ENCODE measurements around the gene LPAR2. TPM values are rescaled to one million over a fixed set of nuclear protein-coding genes. Genes with fewer than 3 reads are reported as not detected.

LPAR2 gene
- total RNA-seq, 1 donor from 2014 or later, result 1.7 TPM

DNA sequence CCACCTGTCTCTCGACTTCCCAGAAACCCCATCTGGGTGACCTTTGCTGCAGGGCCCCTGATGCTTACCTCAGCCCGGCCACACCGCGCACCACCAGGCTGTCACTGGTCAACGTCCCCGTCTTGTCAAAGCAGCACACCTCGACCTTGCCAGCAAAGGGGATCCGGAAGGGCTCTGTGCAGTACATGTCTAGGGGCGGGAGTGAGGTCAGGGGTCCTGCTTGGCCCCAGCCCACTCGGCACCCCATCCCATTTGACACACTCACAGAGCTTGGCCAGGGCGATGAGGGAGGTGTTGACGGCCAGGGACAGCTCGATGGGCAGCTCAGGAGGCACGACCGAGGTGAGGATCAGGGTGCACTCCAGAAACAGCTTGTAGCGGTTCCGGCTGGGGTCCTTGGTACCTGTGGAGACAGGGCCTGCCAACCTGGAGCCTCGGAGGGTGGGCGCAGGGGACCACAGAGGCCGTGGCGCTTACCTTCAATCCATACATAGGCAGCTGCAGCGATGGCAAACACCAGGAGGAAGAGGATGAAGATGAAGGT is 27.1 kb upstream of the LPAR2 start:
- ATAC-seq (ENCODE audit: poor library complexity) (no peak), DNase-seq (peak; percentile 29)
- intact Hi-C loops (cut with DNase I), result no loop called here

DNA sequence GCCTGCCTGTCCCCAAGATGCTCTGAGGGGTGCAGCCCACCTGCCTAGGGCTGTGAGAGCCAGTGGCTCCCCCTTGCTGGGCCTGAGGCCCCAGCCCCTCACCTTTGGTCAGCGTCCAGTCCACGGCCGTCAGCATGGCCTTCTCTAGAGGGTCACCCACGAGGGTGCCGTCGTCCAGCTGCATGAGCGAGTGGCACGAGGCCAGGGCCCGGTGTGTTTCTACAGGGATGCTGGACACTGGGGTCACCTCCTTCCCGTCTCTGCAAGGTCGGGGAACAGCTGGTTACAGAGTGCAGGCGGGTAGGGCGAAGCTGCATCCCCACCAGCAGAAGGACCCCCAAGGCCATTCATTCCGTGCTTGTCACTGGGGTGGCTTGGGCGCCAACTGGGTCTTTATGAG is 26.4 kb upstream of the LPAR2 start:
- no peak for DNase-seq
- intact Hi-C loops (cut with DNase I), result no loop called here
- ATAC-seq (ENCODE audit: poor library complexity), result no peak

DNA sequence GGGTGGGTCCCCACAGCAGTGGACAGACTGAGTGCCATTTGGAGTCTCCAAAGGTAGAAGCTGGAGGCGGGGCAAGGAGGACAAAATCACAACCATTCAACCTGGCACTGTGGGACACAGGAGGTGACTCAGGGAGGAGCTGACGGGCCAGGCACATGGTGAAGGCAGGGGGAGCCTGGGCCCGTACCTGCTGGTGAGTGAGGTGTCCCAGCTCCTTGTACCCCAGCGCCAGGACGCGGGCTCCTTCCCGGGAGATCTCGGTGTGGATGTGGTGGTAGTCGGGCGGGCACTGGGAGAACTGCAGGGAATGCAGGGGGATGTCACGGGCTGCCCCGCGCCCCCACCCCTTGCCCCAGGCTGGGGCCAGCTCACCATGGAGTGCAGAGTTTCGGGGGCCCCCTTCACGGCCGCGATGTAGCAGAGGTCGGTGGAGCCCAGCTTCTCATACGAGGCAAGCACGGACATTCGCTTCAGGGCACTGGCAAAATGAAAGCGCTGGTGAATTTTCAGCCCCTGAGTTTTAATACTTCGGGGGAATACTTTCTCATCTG is 25.7 kb upstream of the LPAR2 start:
- DNase-seq (no peak), ATAC-seq (ENCODE audit: poor library complexity) (no peak)
- intact Hi-C loops (cut with DNase I), result no loop called here

DNA sequence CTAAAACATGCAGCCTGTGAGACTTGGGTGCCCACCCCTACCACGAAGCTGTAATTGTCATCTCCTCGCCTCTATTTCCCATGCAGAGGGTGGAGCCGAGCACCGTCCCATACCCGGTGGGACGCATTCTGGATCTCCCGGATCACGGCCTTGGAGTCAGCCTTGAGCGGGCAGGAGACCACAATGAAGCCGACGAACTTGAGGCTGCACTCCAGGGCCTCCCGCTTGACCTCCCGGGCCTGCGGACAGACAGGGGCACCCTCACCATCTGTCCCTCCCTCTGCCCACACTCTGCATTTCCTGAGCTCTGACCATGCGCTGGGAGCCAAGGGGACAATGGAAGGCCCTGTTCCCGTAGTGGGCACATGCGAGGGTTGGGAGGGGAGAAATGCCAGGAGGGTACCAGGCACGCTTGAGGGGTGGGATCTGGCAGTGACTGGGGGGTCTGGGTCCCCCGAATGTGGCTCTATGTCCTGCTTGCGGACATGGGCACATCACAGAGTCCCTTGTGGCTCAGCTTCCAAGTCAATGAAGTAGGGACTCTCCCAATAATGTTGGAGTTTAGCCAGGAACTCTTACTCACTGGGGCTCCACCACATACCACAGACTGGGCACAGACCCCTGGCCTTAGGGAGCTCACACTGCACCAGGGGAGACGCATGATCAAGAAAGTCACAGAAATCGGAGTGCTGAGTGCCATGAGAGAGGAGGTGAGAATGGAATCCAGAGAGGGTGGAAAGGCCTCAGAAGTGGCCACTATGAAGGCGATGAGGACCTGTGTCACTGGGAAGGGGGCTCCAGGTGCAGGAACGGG is 24.7 kb upstream of the LPAR2 start:
- DNase-seq, result no peak

DNA sequence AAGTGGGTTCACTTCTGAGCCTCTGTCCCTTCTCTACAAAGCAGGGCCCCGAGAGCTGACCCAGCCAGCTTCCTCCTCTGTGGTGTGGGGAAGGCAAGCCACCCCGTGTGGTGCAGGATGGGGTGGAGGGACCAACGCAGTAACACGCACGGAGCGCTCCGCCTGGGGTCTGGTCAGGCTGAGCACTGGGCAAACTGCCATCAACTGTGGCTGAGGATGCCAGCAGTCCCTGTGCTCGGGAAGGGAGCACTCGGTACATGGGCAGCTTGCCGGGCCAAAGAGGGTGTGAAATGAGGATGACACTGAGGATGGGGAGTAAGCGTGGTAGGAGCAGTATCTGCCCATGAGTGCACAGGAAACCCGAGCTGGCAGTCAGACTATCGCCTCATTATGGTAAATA is 23.1 kb upstream of the LPAR2 start:
- intact Hi-C loops (cut with DNase I), result no loop called here
- peak; percentile 68 for DNase-seq
- ATAC-seq (ENCODE audit: poor library complexity), result peak; percentile 74

More for the DNA sequence above, 24.7 kb upstream of the LPAR2 start:
- ATAC-seq (ENCODE audit: poor library complexity), result no peak
- intact Hi-C loops (cut with DNase I), result no loop called here

DNA sequence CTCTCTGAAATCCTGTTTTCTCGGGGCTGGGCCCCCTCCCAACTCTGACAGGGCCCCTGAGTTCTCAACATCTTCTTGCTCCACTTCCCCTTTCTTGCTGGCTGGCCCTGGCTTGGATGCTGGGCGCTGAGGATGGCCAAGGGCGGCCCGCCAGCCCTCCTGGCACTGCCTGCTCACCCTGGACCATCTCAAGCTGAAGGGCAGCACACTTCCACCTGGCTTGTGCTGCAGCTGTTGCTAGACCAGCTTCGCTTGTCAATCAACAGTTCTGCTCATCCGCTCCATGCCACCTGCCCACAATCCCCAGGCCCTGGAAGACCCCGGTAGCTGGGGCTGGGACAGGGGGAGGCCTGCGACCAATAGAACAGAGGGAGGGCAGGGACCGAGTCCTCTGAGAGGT is 22.3 kb upstream of the LPAR2 start:
- no peak for DNase-seq
- no peak for ATAC-seq (ENCODE audit: poor library complexity)
- intact Hi-C loops (cut with DNase I), result no loop called here

DNA sequence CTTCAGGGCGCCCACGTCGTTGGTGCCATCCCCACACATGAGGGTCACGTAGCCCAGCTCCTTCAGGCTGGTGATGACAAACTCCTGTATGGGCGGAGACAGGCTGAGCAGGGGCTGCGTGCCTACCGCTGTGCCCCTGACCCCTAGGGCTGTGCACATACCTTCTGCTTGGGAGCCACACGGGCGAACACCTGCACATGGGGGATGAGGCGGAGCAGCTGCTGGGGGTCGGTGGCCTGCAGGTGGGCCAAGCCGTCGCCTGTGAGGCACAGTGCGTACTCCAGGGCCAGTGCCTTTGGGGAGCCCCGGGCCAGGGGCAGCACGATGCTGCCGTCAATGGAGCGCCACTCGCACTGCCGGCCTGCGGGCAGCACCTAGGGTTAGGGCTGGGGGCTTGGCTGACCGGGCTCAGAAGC is 21.6 kb upstream of the LPAR2 start:
- intact Hi-C loops (cut with DNase I), result no loop called here
- ATAC-seq (ENCODE audit: poor library complexity) (no peak), DNase-seq (no peak)

DNA sequence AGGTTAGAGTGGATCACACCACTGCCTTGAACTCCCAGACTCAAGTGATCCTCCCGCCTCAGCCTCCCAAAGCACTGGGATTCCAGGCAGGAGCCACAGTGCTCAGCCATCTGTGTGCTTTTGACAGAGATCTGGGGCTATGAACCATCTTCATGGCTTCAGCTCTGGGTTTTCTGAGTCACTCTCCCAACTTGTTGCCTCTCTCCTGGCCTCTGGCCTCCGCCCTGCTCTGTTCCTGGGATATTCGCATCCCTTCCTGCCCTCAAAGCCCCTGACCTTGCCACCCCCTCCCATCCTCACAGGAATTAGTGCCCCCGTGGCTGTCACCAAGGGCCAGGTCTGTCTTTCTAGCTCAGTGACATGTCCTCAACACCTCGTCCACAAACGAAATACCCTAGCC is 21.1 kb upstream of the LPAR2 start:
- DNase-seq (no peak), ATAC-seq (ENCODE audit: poor library complexity) (no peak)
- intact Hi-C loops (cut with DNase I), result no loop called here

DNA sequence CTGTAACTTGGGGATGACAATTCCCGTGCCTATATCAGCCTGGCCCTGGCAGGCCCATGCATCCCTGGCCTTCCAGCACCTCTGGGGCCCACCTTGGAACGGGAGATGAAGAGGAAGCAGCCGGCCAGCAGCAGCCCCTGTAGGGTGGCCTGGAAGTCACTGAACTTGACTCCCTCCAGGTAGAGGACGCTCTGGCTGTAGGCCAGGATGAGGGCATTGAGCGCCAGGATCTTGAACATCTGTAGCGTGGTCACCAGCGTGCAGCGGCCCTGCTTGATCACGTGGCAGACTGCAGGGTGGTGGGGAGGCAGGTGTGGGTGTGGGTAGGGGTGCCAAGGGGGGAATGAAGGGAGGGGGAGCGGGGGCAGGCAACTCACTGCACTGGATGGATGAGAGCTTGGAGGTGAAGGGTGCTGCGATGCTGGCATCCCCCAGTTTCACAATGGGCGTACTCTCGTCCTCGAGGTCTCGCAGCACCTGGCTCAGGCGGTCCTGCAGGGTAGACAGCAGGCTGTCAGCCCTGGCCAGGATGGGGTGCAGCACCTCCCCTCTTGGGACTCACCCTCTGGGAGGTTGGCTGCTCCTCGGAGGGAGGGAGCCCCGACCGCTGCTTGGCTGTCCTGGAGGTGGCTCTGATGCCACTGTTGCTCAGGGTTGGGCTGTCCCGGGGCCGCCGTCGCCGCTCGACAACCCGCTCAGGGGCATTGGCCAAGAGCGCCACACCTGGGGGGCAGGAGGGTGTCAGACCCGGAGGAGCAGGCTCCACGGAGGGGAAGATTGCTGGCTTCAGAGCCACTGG is 19.2 kb upstream of the LPAR2 start:
- ATAC-seq (ENCODE audit: poor library complexity) (no peak), DNase-seq (no peak)
- intact Hi-C loops (cut with DNase I), result no loop called here

DNA sequence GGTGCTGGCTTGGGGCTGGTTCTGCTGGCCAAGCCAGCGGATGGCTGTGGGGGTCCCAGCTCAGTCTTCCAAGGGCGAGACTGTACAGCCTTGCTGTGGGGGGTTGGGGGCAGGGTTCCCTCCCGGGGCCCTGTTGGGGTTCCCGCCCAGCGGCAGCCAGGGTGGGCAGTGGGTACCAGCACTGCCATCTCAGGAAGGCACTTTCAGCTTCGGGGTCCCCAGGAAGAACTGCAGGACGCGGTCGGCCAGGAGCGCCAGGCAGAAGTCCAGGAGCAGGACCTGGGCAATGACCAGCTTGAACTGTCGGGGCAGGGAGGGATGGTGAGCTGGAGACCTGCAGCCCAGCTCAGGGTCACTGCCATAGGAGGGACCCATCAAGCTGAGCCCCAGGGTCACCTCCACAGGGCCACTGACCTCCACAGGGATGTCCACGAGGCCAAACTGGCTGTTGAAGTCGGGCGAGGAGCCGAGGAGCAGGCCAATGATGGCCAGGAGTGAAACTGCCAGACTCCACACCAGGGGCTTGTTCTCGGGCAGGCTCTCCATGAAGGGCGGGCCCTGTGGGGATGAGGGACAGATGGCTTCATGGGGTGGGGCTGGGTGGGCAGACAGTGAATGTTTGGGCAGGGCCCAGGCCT is 17.3 kb upstream of the LPAR2 start:
- intact Hi-C loops (cut with DNase I), result no loop called here
- DNase-seq (no peak), ATAC-seq (ENCODE audit: poor library complexity) (no peak)

DNA sequence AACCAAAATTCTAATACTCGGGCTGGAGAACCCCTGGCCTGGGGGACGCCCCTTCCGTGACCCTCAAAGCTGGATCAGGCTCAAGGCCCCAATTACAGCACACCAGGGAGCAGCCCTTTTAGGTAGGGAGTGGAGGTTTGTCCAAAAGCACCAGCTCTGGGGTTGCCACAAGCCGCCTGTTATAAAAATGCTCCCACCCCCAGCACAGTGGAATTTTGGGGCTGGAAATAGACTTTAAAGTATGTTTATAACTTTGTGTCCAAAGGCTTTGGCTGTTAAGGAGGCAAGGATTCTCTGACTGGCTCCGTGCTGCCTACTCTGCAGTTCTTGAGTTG is 16.0 kb upstream of the LPAR2 start:
- ATAC-seq (ENCODE audit: poor library complexity), result no peak
- DNase-seq, result no peak
- intact Hi-C loops (cut with DNase I), result no loop called here

DNA sequence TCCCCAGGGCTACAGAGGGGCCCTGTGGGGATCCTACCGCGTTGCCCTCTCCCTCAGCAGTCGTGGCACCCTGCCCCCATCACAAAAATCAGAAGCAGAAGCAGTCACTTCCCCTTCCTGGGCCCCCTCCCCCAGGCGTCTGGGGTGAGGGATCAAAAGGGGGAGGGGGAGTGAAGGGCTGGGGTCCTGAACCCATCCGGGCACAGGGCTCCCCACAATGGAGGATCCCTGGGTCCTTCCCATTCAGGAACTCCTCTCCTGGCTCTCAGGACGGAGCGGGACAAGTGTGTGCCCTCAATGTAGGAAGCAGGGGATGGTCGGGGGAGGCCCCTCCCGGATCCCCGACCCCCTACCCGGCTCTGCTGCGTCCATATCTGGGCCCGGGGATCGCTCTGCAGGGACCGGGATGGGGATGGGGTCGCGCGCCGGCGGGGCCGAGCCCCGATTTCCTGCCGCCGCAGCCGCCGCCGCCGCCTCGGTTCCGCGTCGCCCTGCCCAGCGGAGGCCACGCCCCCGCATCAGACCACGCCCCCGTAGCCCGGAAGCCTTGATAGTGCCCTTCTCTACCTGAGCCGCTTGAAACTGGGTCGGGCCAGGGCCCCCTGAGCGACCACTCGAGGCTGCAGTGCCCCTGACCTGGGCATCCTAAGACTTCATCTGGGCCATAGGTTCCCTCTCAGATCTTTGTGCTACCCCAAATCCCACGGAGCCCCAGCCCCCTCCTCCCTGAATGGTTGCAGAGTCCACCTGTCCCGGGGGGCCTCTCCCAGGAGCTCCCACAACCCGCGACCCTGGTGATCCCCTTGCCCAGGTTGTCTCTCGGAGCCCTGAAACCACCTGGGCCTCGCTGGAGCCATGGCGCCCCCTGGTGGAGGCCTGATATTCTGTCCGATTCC is 15.4 kb upstream of the LPAR2 start, which contains the start of gene GMIP:
GMIP (minus strand) TSS at position 500 of the 896 bp plus-strand sequence; CDS start at position 372, 128 bp downstream.
- intact Hi-C loops (cut with DNase I), result loop anchor here (2.0 kb wide), 1 partner anchor 111 kb away; no protein-coding TSS in a partner anchor
- ATAC-seq (ENCODE audit: poor library complexity) (peak; percentile 90), DNase-seq (peak; percentile 90)

DNA sequence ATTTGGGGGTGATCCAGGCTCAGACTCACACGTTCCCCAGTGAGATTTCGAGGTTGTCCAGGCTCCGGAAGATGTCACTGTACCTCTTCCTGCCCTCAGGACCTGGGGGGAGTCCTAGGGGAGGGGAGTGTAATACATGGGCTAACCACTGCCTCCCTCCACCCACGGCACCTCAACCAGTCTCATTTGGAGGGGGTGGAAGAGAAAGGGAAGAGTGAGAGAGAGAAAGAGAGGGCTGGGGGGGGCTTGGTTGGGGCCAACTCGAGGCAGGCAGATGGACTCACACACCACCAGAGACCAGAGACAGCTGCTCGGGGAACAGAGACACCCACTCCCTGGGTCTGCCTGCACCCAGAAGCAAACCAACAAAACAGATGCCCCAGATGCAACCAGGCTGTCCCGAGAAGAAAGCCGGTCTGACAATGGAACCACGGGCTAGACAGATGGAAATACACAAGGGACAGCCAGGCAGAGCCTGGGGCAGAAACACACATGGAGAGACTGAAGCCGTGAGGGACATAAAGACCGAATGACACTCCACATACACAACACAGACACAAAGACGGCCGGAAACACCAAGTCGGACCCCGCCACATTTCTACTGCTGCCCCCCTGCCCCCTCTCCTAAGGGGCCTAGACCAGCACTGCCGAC is 14.6 kb upstream of the LPAR2 start:
- DNase-seq, result no peak
- peak; percentile 14 for ATAC-seq (ENCODE audit: poor library complexity)
- intact Hi-C loops (cut with DNase I), result loop anchor here (2.0 kb wide), 1 partner anchor 110 kb away; no protein-coding TSS in a partner anchor

DNA sequence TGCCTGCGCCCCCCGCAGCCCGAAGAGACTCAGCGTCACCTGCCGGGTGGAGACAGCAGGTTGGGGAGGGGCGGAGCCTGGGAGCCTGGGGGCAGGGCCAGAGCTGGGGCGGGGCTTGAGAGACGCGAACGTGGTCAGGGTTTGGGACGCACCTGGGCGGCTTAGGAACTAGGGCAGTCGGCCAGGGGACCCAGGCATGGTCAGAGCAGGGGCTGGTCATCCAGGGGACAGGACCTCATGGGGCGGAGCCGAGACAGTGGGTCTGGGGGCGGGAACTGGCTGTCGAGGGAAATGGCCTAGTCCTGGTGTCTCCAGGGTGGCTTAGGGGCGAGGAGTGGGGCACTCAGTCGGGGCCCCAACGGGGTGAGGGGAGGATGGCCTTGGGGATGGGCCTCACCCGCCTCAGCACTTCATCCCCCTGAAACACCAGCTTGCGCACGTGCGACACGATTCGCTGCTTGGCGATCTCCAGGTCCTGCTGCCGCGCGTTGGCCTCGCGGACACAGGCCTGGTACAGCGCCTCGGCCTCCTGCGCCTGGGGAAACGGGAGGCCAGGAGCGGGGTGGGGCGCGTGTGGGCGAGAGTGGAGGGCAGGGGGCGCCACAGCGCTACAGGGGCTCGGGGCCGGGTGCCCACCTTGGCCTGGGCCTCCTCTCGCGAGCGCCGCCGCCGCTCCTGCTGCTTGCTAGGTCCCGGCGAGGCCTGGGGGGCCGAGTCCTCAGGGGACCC is 9.7 kb upstream of the LPAR2 start:
- DNase-seq, result no peak
- ATAC-seq (ENCODE audit: poor library complexity), result peak; percentile 8
- intact Hi-C loops (cut with DNase I), result no loop called here

DNA sequence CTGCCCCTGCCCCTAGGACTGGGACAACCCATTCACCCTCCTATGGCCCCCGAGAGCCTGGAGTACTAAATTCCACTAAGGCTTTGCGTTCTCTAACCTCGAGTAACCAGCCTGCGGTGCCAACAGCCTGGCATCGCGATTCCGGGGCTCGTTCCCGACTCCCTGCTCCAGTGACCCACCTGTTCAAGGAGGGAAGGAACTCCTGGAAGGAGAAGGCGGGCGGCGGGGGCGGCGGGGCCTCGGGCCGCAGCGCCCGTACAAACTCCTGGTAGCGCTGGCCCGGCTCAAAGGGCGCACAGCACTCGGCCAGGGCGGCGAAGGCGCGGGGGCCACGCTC is 9.1 kb upstream of the LPAR2 start:
- intact Hi-C loops (cut with DNase I), result no loop called here
- ATAC-seq (ENCODE audit: poor library complexity), result no peak
- DNase-seq, result no peak

DNA sequence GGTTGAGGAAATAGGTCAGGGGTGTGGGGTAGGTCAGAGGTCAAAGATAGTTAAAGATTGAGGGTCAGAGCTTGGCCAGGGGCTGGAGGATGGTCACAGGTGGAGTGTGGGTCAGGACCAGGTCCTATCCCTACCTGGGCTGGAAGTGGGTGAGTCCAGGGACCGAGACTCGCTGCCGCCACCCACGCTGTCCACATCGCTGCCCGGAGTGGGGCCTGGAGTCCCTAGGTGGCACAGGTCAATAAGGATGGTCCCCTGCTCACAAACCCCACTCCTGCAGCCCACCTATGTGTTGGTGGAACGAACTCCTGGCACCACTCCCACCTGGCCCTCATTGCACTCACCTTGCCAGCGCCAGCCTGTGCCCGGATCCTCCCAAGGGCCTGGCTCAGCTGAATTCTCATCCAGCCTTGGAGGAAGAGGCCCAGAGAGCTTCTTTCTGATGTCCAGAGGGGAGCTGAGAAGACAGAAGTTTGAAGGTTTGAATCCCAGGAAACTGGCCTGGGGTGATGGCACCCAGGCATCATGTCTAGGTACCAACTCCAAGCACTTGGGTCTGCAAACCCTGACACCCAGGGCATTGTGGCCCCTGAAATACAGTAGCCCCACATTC is 8.7 kb upstream of the LPAR2 start:
- intact Hi-C loops (cut with DNase I), result no loop called here
- ATAC-seq (ENCODE audit: poor library complexity) (no peak), DNase-seq (no peak)

DNA sequence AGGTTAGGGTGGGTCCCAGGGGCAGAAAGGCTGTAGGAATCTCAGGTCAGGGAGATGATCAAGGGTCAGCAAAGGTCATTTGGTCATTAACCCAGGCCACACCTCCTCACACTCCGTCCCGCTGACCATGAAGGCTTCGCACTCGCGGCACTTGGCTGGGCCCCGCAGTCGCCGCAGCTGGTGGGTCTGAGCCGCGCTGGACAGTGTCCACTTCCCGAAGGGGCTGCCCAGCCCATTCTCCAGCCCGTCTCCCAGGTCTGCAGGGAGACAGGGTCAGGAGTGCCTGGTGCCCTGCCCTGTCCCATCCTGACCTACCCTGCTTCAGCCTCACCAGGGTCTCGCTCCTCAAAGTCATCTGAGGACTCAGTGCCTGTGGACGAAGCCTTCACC is 7.3 kb upstream of the LPAR2 start:
- no peak for DNase-seq
- intact Hi-C loops (cut with DNase I), result no loop called here
- ATAC-seq (ENCODE audit: poor library complexity), result no peak
